Peyer's patch (tissue), 4 donors: ENCODE data around the gene PAPSS2.

Experiments
- POLR2A ChIP-seq, 2 donors: fragments of 450-650 bp; IDR thresholded peaks; one replicate each; pipeline ENCODE4 v1.5.1; 2017; ENCODE audit warnings: antibody characterized with exemption in 2 of 2, mild to moderate bottlenecking in 2 of 2, moderate library complexity in 2 of 2
- TF ChIP-seq, protein P1 (sequence below), 6 experiments: fragments of 450-650 bp in 4 of 6; fragments of 200-600 bp in 2 of 6; sonication (generic) in 1 of 6; IDR thresholded peaks; one replicate each; pipeline ENCODE4 v1.5.1; 2017 to 2019; ENCODE audit warnings: antibody characterized with exemption in 6 of 6, mild to moderate bottlenecking in 3 of 6, moderate library complexity in 1 of 6

DNA sequence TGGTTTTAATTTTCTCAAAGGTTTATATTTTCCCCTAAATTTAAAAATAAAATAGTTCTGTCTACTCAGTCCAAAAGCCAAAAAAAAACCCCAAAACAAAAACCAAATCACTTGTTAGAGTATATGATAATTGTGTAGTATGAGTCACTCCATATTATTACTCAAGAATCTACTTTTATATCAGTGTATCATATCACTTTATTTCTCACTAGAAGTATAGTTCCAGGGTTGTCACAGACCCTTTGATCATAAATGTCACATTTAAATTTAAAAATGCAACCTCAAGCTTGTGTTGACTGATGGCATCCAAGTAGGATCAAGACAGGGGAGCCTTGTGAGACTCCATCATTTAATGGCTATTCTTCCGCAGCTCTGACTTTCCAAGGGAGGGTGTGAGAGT is 61.0 kb downstream of the PAPSS2 start:
- TF ChIP-seq, protein P1, sequence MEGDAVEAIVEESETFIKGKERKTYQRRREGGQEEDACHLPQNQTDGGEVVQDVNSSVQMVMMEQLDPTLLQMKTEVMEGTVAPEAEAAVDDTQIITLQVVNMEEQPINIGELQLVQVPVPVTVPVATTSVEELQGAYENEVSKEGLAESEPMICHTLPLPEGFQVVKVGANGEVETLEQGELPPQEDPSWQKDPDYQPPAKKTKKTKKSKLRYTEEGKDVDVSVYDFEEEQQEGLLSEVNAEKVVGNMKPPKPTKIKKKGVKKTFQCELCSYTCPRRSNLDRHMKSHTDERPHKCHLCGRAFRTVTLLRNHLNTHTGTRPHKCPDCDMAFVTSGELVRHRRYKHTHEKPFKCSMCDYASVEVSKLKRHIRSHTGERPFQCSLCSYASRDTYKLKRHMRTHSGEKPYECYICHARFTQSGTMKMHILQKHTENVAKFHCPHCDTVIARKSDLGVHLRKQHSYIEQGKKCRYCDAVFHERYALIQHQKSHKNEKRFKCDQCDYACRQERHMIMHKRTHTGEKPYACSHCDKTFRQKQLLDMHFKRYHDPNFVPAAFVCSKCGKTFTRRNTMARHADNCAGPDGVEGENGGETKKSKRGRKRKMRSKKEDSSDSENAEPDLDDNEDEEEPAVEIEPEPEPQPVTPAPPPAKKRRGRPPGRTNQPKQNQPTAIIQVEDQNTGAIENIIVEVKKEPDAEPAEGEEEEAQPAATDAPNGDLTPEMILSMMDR (IDR thresholded peaks at IDR 0.05) = no peak
- TF ChIP-seq POLR2A (IDR thresholded peaks at IDR 0.05) = no peak
